ENCODE data around the gene GRIK1. TPM values are rescaled to one million over a fixed set of nuclear protein-coding genes. Genes with fewer than 3 reads are reported as not detected.

GRIK1 gene
- total RNA-seq, 4 donors from 2014 or later = 0.44 to 4.1 (median 2.6) TPM

- 63 to 80% methylated on average over 3 of the region's 3 CpGs for WGBS, 2 donors
Measured at GRCh38 chr21:29800056-29800455, 139.7 kb downstream of the GRIK1 start.

GRCh38 chr21:29798840-29799239, 141.0 kb downstream of the GRIK1 start:
- Histone ChIP-seq H3K4me3 (no peak overlapping the region), H3K36me3 (no peaks in the 10 kb centered on the region), H3K27ac (no peak overlapping the region), H3K27me3 (no peaks in the 10 kb centered on the region), H3K9me3 (no peaks in the 10 kb centered on the region), H3K4me1 (no peaks in the 10 kb centered on the region)
- 87 to 95% methylated on average over 3 of the region's 3 CpGs for WGBS, 2 donors
- no peak for DNase-seq (ENCODE audit: low spot score in 2 of 2)
- no peak for TF ChIP-seq CTCF (IDR thresholded peaks at IDR 0.05)
- no peak for TF ChIP-seq POLR2A (IDR thresholded peaks at IDR 0.05)
- no peak for TF ChIP-seq EP300 (IDR thresholded peaks at IDR 0.05)

More at GRCh38 chr21:29800056-29800455, 139.7 kb downstream of the GRIK1 start:
- Histone ChIP-seq H3K27ac (no peak overlapping the region), H3K4me3 (no peak overlapping the region), H3K36me3 (no peaks in the 10 kb centered on the region), H3K9me3 (no peaks in the 10 kb centered on the region), H3K27me3 (no peaks in the 10 kb centered on the region), H3K4me1 (no peaks in the 10 kb centered on the region)
- no peak for TF ChIP-seq EP300 (IDR thresholded peaks at IDR 0.05)
- TF ChIP-seq POLR2A (IDR thresholded peaks at IDR 0.05) = no peak
- no peak for TF ChIP-seq CTCF (IDR thresholded peaks at IDR 0.05)
- no peak for DNase-seq (ENCODE audit: low spot score in 2 of 2)

- no peaks in the 10 kb centered on the region for H3K4me1 ChIP-seq
- no peaks in the 10 kb centered on the region for H3K36me3 ChIP-seq
- TF ChIP-seq CTCF (IDR thresholded peaks at IDR 0.05) (no peak), EP300 (IDR thresholded peaks at IDR 0.05) (no peak), POLR2A (IDR thresholded peaks at IDR 0.05) (no peak)
- H3K27me3 ChIP-seq = no peaks in the 10 kb centered on the region
- no peak overlapping the region for H3K27ac ChIP-seq
- WGBS, 2 donors = 59 to 66% methylated on average over 3 of the region's 3 CpGs
- H3K9me3 ChIP-seq = no peaks in the 10 kb centered on the region
- H3K4me3 ChIP-seq = no peak overlapping the region
- no peak for DNase-seq (ENCODE audit: low spot score in 2 of 2)
Measured at GRCh38 chr21:29797155-29797554, 142.6 kb downstream of the GRIK1 start.

GRCh38 chr21:29793712-29794111, 146.1 kb downstream of the GRIK1 start:
- 23 to 32% methylated on average over 4 of the region's 4 CpGs for WGBS, 2 donors
- no peaks in the 10 kb centered on the region for H3K36me3 ChIP-seq
- no peak overlapping the region for H3K4me3 ChIP-seq
- H3K27ac ChIP-seq = no peak overlapping the region
- TF ChIP-seq POLR2A (IDR thresholded peaks at IDR 0.05) (no peak), EP300 (IDR thresholded peaks at IDR 0.05) (no peak)
- no peaks in the 10 kb centered on the region for H3K4me1 ChIP-seq
- DNase-seq (ENCODE audit: low spot score in 2 of 2) = no peak
- H3K9me3 ChIP-seq = no peaks in the 10 kb centered on the region
- H3K27me3 ChIP-seq = no peaks in the 10 kb centered on the region

GRCh38 chr21:29789393-29789792, 150.4 kb downstream of the GRIK1 start:
- no peaks in the 10 kb centered on the region for H3K27me3 ChIP-seq
- no peak for DNase-seq (ENCODE audit: low spot score in 2 of 2)
- H3K9me3 ChIP-seq = no peaks in the 10 kb centered on the region
- H3K36me3 ChIP-seq = no peaks in the 10 kb centered on the region
- H3K27ac ChIP-seq = no peak overlapping the region
- TF ChIP-seq POLR2A (IDR thresholded peaks at IDR 0.05) (no peak), CTCF (IDR thresholded peaks at IDR 0.05) (no peak), EP300 (IDR thresholded peaks at IDR 0.05) (no peak)
- no peak overlapping the region for H3K4me3 ChIP-seq
- 75 to 82% methylated on average over 3 of the region's 3 CpGs for WGBS, 2 donors
- H3K4me1 ChIP-seq = no peaks in the 10 kb centered on the region

GRCh38 chr21:29788752-29789151, 151.0 kb downstream of the GRIK1 start:
- WGBS, 2 donors = 68 to 79% methylated on average over 2 of the region's 2 CpGs
- H3K27me3 ChIP-seq = no peaks in the 10 kb centered on the region
- no peak overlapping the region for H3K4me3 ChIP-seq

More at GRCh38 chr21:29788752-29789151, 151.0 kb downstream of the GRIK1 start:
- Histone ChIP-seq H3K27ac (no peak overlapping the region), H3K9me3 (no peaks in the 10 kb centered on the region), H3K4me1 (no peaks in the 10 kb centered on the region), H3K36me3 (no peaks in the 10 kb centered on the region)
- TF ChIP-seq EP300 (IDR thresholded peaks at IDR 0.05) (no peak), POLR2A (IDR thresholded peaks at IDR 0.05) (no peak), CTCF (IDR thresholded peaks at IDR 0.05) (no peak)
- no peak for DNase-seq (ENCODE audit: low spot score in 2 of 2)

Data from tibial nerve (tissue), 4 donors.